Measurements from ENCODE around the gene OR2L13. TPM values are rescaled to one million over a fixed set of nuclear protein-coding genes. Genes with fewer than 3 reads are reported as not detected.

OR2L13 gene
- total and polyA plus RNA-seq, 8 donors: 0.37 TPM; not detected in 7

GRCh38 chr1:248098529-248098928 lies 3.5 kb downstream of the OR2L13 start:
- intact Hi-C loops (cut with DNase I; ENCODE audit: low total_unique reads): no loop called here
- no peaks in the 10 kb centered on the region for H3K27me3 ChIP-seq
- WGBS, 5 donors: 57 to 83% (median 77%) methylated on average over 1 of the region's 1 CpG
- H3K4me1 ChIP-seq: no peaks in the 10 kb centered on the region
- no peak for TF ChIP-seq POLR2AphosphoS5 (IDR thresholded peaks at IDR 0.05)
- TF ChIP-seq CTCF (IDR thresholded peaks at IDR 0.05): no peak
- no peak for TF ChIP-seq POLR2A (IDR thresholded peaks at IDR 0.05)
- no peak for TF ChIP-seq EP300 (IDR thresholded peaks at IDR 0.05)
- DNase-seq: no peak
- H3K27ac ChIP-seq: no peak overlapping the region
- H3K36me3 ChIP-seq: no peaks in the 10 kb centered on the region
- no peak overlapping the region for H3K4me3 ChIP-seq
- peaks cover 0 to 8% (median 0%) of the 10 kb centered on the region in 4 donors for H3K9me3 ChIP-seq

- H3K27me3 ChIP-seq: no peaks in the 10 kb centered on the region
- H3K9me3 ChIP-seq: peaks cover 0 to 24% (median 21%) of the 10 kb centered on the region in 4 donors
- no peak overlapping the region for H3K4me3 ChIP-seq
- DNase-seq: no peak
- intact Hi-C loops (cut with DNase I; ENCODE audit: low total_unique reads): no loop called here
- no peak overlapping the region for H3K27ac ChIP-seq
- no peaks in the 10 kb centered on the region for H3K4me1 ChIP-seq
- no peak for TF ChIP-seq EP300 (IDR thresholded peaks at IDR 0.05)
- TF ChIP-seq POLR2A (IDR thresholded peaks at IDR 0.05): no peak
- no peak for TF ChIP-seq POLR2AphosphoS5 (IDR thresholded peaks at IDR 0.05)
- no peak for TF ChIP-seq CTCF (IDR thresholded peaks at IDR 0.05)
- no peaks in the 10 kb centered on the region for H3K36me3 ChIP-seq
Measured at GRCh38 chr1:248102847-248103246, 7.9 kb downstream of the OR2L13 start.

GRCh38 chr1:248111157-248111556 lies 16.2 kb downstream of the OR2L13 start:
- intact Hi-C loops (cut with DNase I; ENCODE audit: low total_unique reads): no loop called here
- DNase-seq: no peak
- no peak for TF ChIP-seq POLR2AphosphoS5 (IDR thresholded peaks at IDR 0.05)
- no peak for TF ChIP-seq EP300 (IDR thresholded peaks at IDR 0.05)
- no peak for TF ChIP-seq POLR2A (IDR thresholded peaks at IDR 0.05)
- no peak for TF ChIP-seq CTCF (IDR thresholded peaks at IDR 0.05)
- H3K27me3 ChIP-seq: no peaks in the 10 kb centered on the region
- no peaks in the 10 kb centered on the region for H3K36me3 ChIP-seq
- H3K27ac ChIP-seq: no peak overlapping the region
- no peaks in the 10 kb centered on the region for H3K4me1 ChIP-seq
- H3K4me3 ChIP-seq: no peak overlapping the region
- 65 to 80% (median 78%) methylated on average over 5 of the region's 5 CpGs for WGBS, 5 donors
- H3K9me3 ChIP-seq: peaks cover 15 to 52% (median 35%) of the 10 kb centered on the region in 4 donors

- Histone ChIP-seq H3K36me3 (no peaks in the 10 kb centered on the region), H3K27ac (no peak overlapping the region), H3K4me3 (no peak overlapping the region), H3K9me3 (peaks cover 15 to 44% (median 27%) of the 10 kb centered on the region in 4 donors), H3K4me1 (no peaks in the 10 kb centered on the region), H3K27me3 (no peaks in the 10 kb centered on the region)
- intact Hi-C loops (cut with DNase I; ENCODE audit: low total_unique reads): no loop called here
- TF ChIP-seq EP300 (IDR thresholded peaks at IDR 0.05) (no peak), POLR2AphosphoS5 (IDR thresholded peaks at IDR 0.05) (no peak), POLR2A (IDR thresholded peaks at IDR 0.05) (no peak), CTCF (IDR thresholded peaks at IDR 0.05) (no peak)
- 79 to 84% (median 83%) methylated on average over 7 of the region's 7 CpGs for WGBS, 5 donors
- no peak for DNase-seq
Measured at GRCh38 chr1:248114890-248115289, 19.9 kb downstream of the OR2L13 start.
